Measurements from ENCODE around the gene IL4I1.
A peak's percentile ranks its signal among the peaks of the same experiment; 100 is the strongest.

IL4I1 gene

DNA sequence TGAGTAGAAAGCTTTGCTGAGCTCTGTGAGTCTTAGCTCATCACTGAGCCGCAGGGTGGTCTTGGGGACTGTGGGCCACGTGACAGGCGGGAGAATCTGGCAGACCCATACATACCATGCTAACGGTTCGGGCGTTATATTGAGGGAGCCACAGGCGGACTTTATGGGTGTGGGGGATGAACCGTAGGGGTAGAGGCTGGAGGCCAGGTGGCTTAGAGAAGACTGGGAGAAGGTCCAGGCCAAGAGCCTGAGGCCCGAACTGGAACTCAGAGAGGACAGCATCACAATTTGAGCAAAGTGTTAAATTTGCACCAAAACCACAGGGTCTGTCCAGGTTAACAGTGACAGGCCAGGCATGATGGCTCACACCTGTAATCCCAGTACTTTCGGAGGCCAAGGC, 17.0 kb upstream of the IL4I1 start:
- no peak for DNase-seq (ENCODE audit: low spot score)
- no peak overlapping the region for H3K18ac ChIP-seq (ENCODE audit: low read length)
- H3K4me3 ChIP-seq (ENCODE audit: low read length in 2 of 2), result no peak overlapping the region
- no peak overlapping the region for H3K4me2 ChIP-seq (ENCODE audit: insufficient read depth, low read length, poor library complexity, severe bottlenecking)
- H3K27ac ChIP-seq (replicated peaks; ENCODE audit: low read length), result no peak overlapping the region
- no CpG with 5 or more reads among the region's 10 CpGs for WGBS, 2 donors (ENCODE audit: extremely low coverage in 2 of 2, insufficient read length in 2 of 2, insufficient replicate concordance in 1 of 2)
- peaks cover 5 to 7% of the 10 kb centered on the region in 2 donors for H3K9me3 ChIP-seq (replicated peaks in 1 of 2; ENCODE audit: control insufficient read depth in 2 of 2, insufficient read depth in 1 of 2, low read depth in 1 of 2, low read length in 2 of 2)
- no peak overlapping the region for H2AFZ ChIP-seq (ENCODE audit: low read length)
- no peak overlapping the region for H3K4ac ChIP-seq (ENCODE audit: low read length)
- H4K8ac ChIP-seq (ENCODE audit: low read depth, low read length), result no peak overlapping the region
- H4K91ac ChIP-seq (ENCODE audit: low read depth, low read length, poor library complexity), result no peak overlapping the region
- H3K23ac ChIP-seq (ENCODE audit: low read depth, low read length, poor library complexity), result no peak overlapping the region
- H3K36me3 ChIP-seq (replicated peaks in 1 of 2; ENCODE audit: control insufficient read depth in 2 of 2, insufficient read depth in 2 of 2, low read length in 2 of 2), result peaks cover 53 to 92% of the 10 kb centered on the region in 2 donors
- H2AK5ac ChIP-seq (ENCODE audit: low read depth, low read length), result no peak overlapping the region
- no peak overlapping the region for H2BK120ac ChIP-seq (ENCODE audit: low read depth, low read length)
- H2BK5ac ChIP-seq (ENCODE audit: low read length), result no peak overlapping the region
- H3K14ac ChIP-seq (ENCODE audit: low read length), result no peak overlapping the region
- peaks cover 23% of the 10 kb centered on the region for H3K79me1 ChIP-seq (ENCODE audit: low read depth, low read length)
- H3K9ac ChIP-seq (ENCODE audit: low read depth, low read length, poor library complexity), result no peak overlapping the region
- no peak overlapping the region for H2BK12ac ChIP-seq (ENCODE audit: low read length)
- no peak overlapping the region for H2BK15ac ChIP-seq (ENCODE audit: low read length)
- H3K4me1 ChIP-seq (ENCODE audit: control insufficient read depth in 2 of 2, insufficient read depth in 1 of 2, low read depth in 1 of 2, low read length in 2 of 2), result peaks cover 0 to 2% of the 10 kb centered on the region in 2 donors
- no peaks in the 10 kb centered on the region for H3K27me3 ChIP-seq (ENCODE audit: control insufficient read depth in 3 of 3, insufficient read depth in 3 of 3, low read depth in 1 of 3, low read length in 3 of 3)

DNA sequence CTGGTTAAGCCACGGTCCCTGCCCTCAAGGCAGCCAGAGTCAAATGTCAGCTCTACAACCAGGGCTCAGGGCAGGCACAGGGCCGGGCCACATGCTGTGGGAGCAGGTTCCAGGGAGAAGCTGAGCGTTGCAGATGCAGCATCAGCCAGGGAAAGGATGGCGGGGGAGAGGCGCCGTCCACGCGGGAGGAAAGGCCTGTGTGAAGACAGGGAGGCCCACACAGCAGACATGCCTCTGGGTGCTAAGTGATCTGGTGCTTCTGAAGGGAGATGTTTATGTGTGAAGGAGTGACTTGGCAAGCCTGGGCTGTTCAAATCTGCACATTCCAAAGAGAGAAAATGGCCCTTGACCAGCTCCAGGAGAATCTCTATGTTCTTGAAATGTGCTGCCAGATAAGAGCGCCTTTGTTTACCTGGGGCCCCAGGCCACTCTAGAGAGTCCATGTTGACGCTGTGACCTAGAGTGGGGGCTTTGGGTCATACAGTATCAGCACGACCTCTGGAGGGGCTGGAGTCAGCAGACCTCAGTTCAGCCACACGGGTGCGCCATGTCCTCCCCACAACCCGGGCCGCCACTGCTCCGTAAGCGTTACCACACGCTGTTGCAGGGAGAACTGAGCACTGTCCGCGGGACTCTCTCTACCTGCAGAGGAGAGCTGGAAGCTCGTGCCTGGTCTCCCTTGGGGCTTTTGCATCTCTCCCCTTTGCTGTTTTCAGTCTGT, 16.4 kb upstream of the IL4I1 start:
- no peak overlapping the region for H3K4ac ChIP-seq (ENCODE audit: low read length)
- no peak overlapping the region for H2BK12ac ChIP-seq (ENCODE audit: low read length)
- peaks cover 54 to 93% of the 10 kb centered on the region in 2 donors for H3K36me3 ChIP-seq (replicated peaks in 1 of 2; ENCODE audit: control insufficient read depth in 2 of 2, insufficient read depth in 2 of 2, low read length in 2 of 2)
- no peak overlapping the region for H3K4me3 ChIP-seq (ENCODE audit: low read length in 2 of 2)
- no peak overlapping the region for H3K4me2 ChIP-seq (ENCODE audit: insufficient read depth, low read length, poor library complexity, severe bottlenecking)
- no peak overlapping the region for H2BK5ac ChIP-seq (ENCODE audit: low read length)
- no peak overlapping the region for H2AFZ ChIP-seq (ENCODE audit: low read length)
- no CpG with 5 or more reads among the region's 21 CpGs for WGBS, 2 donors (ENCODE audit: extremely low coverage in 2 of 2, insufficient read length in 2 of 2, insufficient replicate concordance in 1 of 2)
- H3K79me1 ChIP-seq (ENCODE audit: low read depth, low read length), result peaks cover 26% of the 10 kb centered on the region
- no peak overlapping the region for H2BK15ac ChIP-seq (ENCODE audit: low read length)
- H3K9ac ChIP-seq (ENCODE audit: low read depth, low read length, poor library complexity), result peak overlapping the region; percentile 47
- no peaks in the 10 kb centered on the region for H3K27me3 ChIP-seq (ENCODE audit: control insufficient read depth in 3 of 3, insufficient read depth in 3 of 3, low read depth in 1 of 3, low read length in 3 of 3)
- no peak overlapping the region for H2AK5ac ChIP-seq (ENCODE audit: low read depth, low read length)
- no peak overlapping the region for H3K18ac ChIP-seq (ENCODE audit: low read length)
- peaks cover 5 to 7% of the 10 kb centered on the region in 2 donors for H3K9me3 ChIP-seq (replicated peaks in 1 of 2; ENCODE audit: control insufficient read depth in 2 of 2, insufficient read depth in 1 of 2, low read depth in 1 of 2, low read length in 2 of 2)
- peak overlapping the region; percentile 26 for H3K23ac ChIP-seq (ENCODE audit: low read depth, low read length, poor library complexity)
- H4K8ac ChIP-seq (ENCODE audit: low read depth, low read length), result no peak overlapping the region
- peaks cover 0 to 2% of the 10 kb centered on the region in 2 donors for H3K4me1 ChIP-seq (ENCODE audit: control insufficient read depth in 2 of 2, insufficient read depth in 1 of 2, low read depth in 1 of 2, low read length in 2 of 2)
- no peak overlapping the region for H3K27ac ChIP-seq (replicated peaks; ENCODE audit: low read length)
- no peak overlapping the region for H3K14ac ChIP-seq (ENCODE audit: low read length)
- H2BK120ac ChIP-seq (ENCODE audit: low read depth, low read length), result no peak overlapping the region
- no peak overlapping the region for H4K91ac ChIP-seq (ENCODE audit: low read depth, low read length, poor library complexity)
- no peak for DNase-seq (ENCODE audit: low spot score)

DNA sequence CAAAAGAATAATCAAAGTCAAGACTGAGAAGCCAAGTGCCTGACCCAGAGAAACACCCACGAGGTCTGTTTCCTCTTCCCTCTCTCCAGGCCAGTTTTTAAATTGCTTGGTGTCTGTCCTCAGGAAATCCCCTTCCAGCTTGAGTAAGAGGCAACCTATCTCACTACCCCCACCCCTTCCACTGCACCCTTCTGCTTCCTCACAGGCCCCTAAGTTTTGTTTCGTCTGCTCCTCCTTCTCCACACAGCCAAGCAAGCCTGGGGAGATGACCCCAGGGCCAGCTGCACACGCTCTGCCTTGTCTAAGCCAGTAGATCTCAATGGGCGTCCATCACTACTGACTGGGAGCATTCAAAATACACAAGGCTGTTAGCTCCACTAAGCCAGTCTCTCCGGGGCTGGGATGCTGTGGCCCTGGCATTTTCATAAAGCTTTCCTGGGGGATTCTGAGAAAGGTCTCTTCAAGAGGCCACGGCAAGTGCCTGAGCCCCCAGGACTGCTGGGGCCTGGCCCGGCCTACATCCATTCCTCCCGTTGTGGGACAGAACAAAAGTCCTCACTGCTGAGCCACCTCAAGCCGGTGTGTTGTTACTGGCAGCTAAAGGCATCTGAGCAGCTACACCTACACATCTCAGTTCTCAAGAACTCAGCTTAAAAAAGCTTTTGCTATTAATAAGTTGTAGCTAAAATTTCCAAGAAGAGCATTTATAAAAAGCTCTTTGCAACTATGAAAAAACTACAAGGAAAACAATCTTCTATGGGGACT, 14.9 kb upstream of the IL4I1 start:
- H2BK15ac ChIP-seq (ENCODE audit: low read length), result no peak overlapping the region
- no peak for DNase-seq (ENCODE audit: low spot score)
- H3K9ac ChIP-seq (ENCODE audit: low read depth, low read length, poor library complexity), result no peak overlapping the region
- no peak overlapping the region for H4K91ac ChIP-seq (ENCODE audit: low read depth, low read length, poor library complexity)
- H3K4me1 ChIP-seq (ENCODE audit: control insufficient read depth in 2 of 2, insufficient read depth in 1 of 2, low read depth in 1 of 2, low read length in 2 of 2), result no peaks in the 10 kb centered on the region
- H3K79me1 ChIP-seq (ENCODE audit: low read depth, low read length), result peaks cover 24% of the 10 kb centered on the region
- no peak overlapping the region for H2AFZ ChIP-seq (ENCODE audit: low read length)
- no peak overlapping the region for H2BK120ac ChIP-seq (ENCODE audit: low read depth, low read length)
- no peak overlapping the region for H3K4ac ChIP-seq (ENCODE audit: low read length)
- H3K4me3 ChIP-seq (ENCODE audit: low read length in 2 of 2), result no peak overlapping the region
- H2BK5ac ChIP-seq (ENCODE audit: low read length), result no peak overlapping the region
- no peak overlapping the region for H3K27ac ChIP-seq (replicated peaks; ENCODE audit: low read length)
- H3K36me3 ChIP-seq (replicated peaks in 1 of 2; ENCODE audit: control insufficient read depth in 2 of 2, insufficient read depth in 2 of 2, low read length in 2 of 2), result peaks cover 65 to 93% of the 10 kb centered on the region in 2 donors
- H2BK12ac ChIP-seq (ENCODE audit: low read length), result no peak overlapping the region
- WGBS, 2 donors (ENCODE audit: extremely low coverage in 2 of 2, insufficient read length in 2 of 2, insufficient replicate concordance in 1 of 2), result no CpG with 5 or more reads among the region's 9 CpGs
- no peak overlapping the region for H4K8ac ChIP-seq (ENCODE audit: low read depth, low read length)
- no peak overlapping the region for H3K18ac ChIP-seq (ENCODE audit: low read length)
- H2AK5ac ChIP-seq (ENCODE audit: low read depth, low read length), result no peak overlapping the region
- peaks cover 7% of the 10 kb centered on the region in 2 donors for H3K9me3 ChIP-seq (replicated peaks in 1 of 2; ENCODE audit: control insufficient read depth in 2 of 2, insufficient read depth in 1 of 2, low read depth in 1 of 2, low read length in 2 of 2)
- H3K23ac ChIP-seq (ENCODE audit: low read depth, low read length, poor library complexity), result no peak overlapping the region
- no peaks in the 10 kb centered on the region for H3K27me3 ChIP-seq (ENCODE audit: control insufficient read depth in 3 of 3, insufficient read depth in 3 of 3, low read depth in 1 of 3, low read length in 3 of 3)
- H3K4me2 ChIP-seq (ENCODE audit: insufficient read depth, low read length, poor library complexity, severe bottlenecking), result no peak overlapping the region
- H3K14ac ChIP-seq (ENCODE audit: low read length), result no peak overlapping the region

DNA sequence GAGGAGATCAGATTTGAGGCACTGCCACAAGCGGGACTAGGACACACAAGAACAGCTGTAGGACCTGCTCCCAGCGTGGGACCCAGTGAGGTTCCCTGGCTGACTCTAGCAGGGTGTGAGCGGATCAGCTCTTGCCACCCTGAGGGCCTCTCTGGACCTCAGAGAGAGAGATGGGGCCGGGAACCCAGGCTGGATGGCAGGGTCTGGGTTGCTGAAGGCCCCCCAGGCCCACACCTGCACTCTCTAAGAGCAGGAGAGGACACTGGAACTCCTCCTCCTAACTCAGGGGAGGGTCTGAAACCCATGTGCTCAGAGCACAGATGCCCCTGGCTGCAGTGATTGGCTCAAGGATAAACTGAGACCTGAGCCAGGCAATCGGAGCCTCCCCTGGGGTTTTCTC, 13.5 kb upstream of the IL4I1 start:
- Histone ChIP-seq H2AFZ (ENCODE audit: low read length) (no peak overlapping the region), H3K9me3 (replicated peaks in 1 of 2; ENCODE audit: control insufficient read depth in 2 of 2, insufficient read depth in 1 of 2, low read depth in 1 of 2, low read length in 2 of 2) (peaks cover 0 to 2% of the 10 kb centered on the region in 2 donors), H2BK12ac (ENCODE audit: low read length) (no peak overlapping the region), H3K4me3 (ENCODE audit: low read length in 2 of 2) (no peak overlapping the region), H3K4me1 (ENCODE audit: control insufficient read depth in 2 of 2, insufficient read depth in 1 of 2, low read depth in 1 of 2, low read length in 2 of 2) (no peaks in the 10 kb centered on the region), H2BK120ac (ENCODE audit: low read depth, low read length) (no peak overlapping the region), H3K27me3 (ENCODE audit: control insufficient read depth in 3 of 3, insufficient read depth in 3 of 3, low read depth in 1 of 3, low read length in 3 of 3) (no peaks in the 10 kb centered on the region), H3K9ac (ENCODE audit: low read depth, low read length, poor library complexity) (no peak overlapping the region), H3K14ac (ENCODE audit: low read length) (no peak overlapping the region), H3K18ac (ENCODE audit: low read length) (no peak overlapping the region), H2BK5ac (ENCODE audit: low read length) (no peak overlapping the region), H3K4me2 (ENCODE audit: insufficient read depth, low read length, poor library complexity, severe bottlenecking) (no peak overlapping the region), H3K36me3 (replicated peaks in 1 of 2; ENCODE audit: control insufficient read depth in 2 of 2, insufficient read depth in 2 of 2, low read length in 2 of 2) (peaks cover 63 to 91% of the 10 kb centered on the region in 2 donors), H3K27ac (replicated peaks; ENCODE audit: low read length) (no peak overlapping the region), H2AK5ac (ENCODE audit: low read depth, low read length) (no peak overlapping the region), H3K4ac (ENCODE audit: low read length) (no peak overlapping the region), H4K91ac (ENCODE audit: low read depth, low read length, poor library complexity) (no peak overlapping the region), H3K79me1 (ENCODE audit: low read depth, low read length) (peaks cover 18% of the 10 kb centered on the region), H2BK15ac (ENCODE audit: low read length) (no peak overlapping the region), H3K23ac (ENCODE audit: low read depth, low read length, poor library complexity) (peak overlapping the region; percentile 87), H4K8ac (ENCODE audit: low read depth, low read length) (no peak overlapping the region)
- WGBS, 2 donors (ENCODE audit: extremely low coverage in 2 of 2, insufficient read length in 2 of 2, insufficient replicate concordance in 1 of 2), result no CpG with 5 or more reads among the region's 5 CpGs
- no peak for DNase-seq (ENCODE audit: low spot score)
